Measurements from ENCODE around the gene SLC25A19.

- no peak for TF ChIP-seq SRF (IDR thresholded peaks at IDR 0.05; ENCODE audit: low read depth in 2 of 2, low read length in 2 of 2)
- no peak for TF ChIP-seq TCF12 (IDR thresholded peaks at IDR 0.05; ENCODE audit: low read depth, low read length)
- TF ChIP-seq, protein P1, sequence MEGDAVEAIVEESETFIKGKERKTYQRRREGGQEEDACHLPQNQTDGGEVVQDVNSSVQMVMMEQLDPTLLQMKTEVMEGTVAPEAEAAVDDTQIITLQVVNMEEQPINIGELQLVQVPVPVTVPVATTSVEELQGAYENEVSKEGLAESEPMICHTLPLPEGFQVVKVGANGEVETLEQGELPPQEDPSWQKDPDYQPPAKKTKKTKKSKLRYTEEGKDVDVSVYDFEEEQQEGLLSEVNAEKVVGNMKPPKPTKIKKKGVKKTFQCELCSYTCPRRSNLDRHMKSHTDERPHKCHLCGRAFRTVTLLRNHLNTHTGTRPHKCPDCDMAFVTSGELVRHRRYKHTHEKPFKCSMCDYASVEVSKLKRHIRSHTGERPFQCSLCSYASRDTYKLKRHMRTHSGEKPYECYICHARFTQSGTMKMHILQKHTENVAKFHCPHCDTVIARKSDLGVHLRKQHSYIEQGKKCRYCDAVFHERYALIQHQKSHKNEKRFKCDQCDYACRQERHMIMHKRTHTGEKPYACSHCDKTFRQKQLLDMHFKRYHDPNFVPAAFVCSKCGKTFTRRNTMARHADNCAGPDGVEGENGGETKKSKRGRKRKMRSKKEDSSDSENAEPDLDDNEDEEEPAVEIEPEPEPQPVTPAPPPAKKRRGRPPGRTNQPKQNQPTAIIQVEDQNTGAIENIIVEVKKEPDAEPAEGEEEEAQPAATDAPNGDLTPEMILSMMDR (IDR thresholded peaks at IDR 0.05 in 2 of 3, conservative IDR thresholded peaks at IDR 0.05 in 1 of 3; ENCODE audit: control insufficient read depth in 2 of 3, extremely low read depth in 1 of 3, insufficient read depth in 1 of 3, low read depth in 3 of 3, low read length in 3 of 3) = no peak
- TF ChIP-seq ZBTB40 (IDR thresholded peaks at IDR 0.05; ENCODE audit: borderline replicate concordance) = no peak
- no peak; the same call in 1 of the 2 replicates for TF ChIP-seq POLR2A (IDR thresholded peaks at IDR 0.05; ENCODE audit: low read depth, low read length)
- TF ChIP-seq ZNF207 (IDR thresholded peaks at IDR 0.05; ENCODE audit: borderline replicate concordance) = no peak
- TF ChIP-seq JUND (IDR thresholded peaks at IDR 0.05; ENCODE audit: low read depth, low read length) = no peak
- TF ChIP-seq EP300 (IDR thresholded peaks at IDR 0.05; ENCODE audit: borderline replicate concordance in 1 of 2, control insufficient read depth in 1 of 2, low read depth in 2 of 2, low read length in 2 of 2) = no peak
- TF ChIP-seq CHD2 (IDR thresholded peaks at IDR 0.05; ENCODE audit: borderline replicate concordance, low read depth, low read length) = no peak
- TF ChIP-seq, protein P2, sequence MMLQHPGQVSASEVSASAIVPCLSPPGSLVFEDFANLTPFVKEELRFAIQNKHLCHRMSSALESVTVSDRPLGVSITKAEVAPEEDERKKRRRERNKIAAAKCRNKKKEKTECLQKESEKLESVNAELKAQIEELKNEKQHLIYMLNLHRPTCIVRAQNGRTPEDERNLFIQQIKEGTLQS (IDR thresholded peaks at IDR 0.05; ENCODE audit: borderline replicate concordance, extremely low read depth, low read depth, low read length) = no peak
- no peak for TF ChIP-seq CEBPZ (IDR thresholded peaks at IDR 0.05; ENCODE audit: low read depth, low read length)
- TF ChIP-seq HCFC1 (IDR thresholded peaks at IDR 0.05; ENCODE audit: low read length) = no peak
These were observed 28.4 kb upstream of the SLC25A19 start for GRCh38 chr17:75317671-75318070.

All from GM12878 (cell line).